HEK293T (cell line): ENCODE results near the gene HHEX.

Experiments
- CTCF ChIA-PET: fragments of 350-600 bp; formaldehyde crosslinking; extraction: SDS; loops from one replicate; lab custom pipeline; 2021; ENCODE audit warnings: antibody characterized with exemption, inconsistent platforms; lab: Yijun Ruan, JAX
- POLR2A ChIA-PET: fragments of 350-600 bp; formaldehyde crosslinking; extraction: SDS; loops from one replicate; lab custom pipeline; 2020; ENCODE audit warnings: antibody characterized with exemption, inconsistent platforms; lab: Yijun Ruan, JAX
- DNase-seq: peaks from one replicate; pipeline ENCODE4 v3.0.0; 2012; ENCODE audit warnings: mixed read lengths; ENCODE audit errors: extremely low spot score
- ARNT ChIP-seq: fragments of 450-650 bp; IDR thresholded peaks from 2 replicates; pipeline ENCODE4 v1.6.1; 2017; ENCODE audit warnings: mild to moderate bottlenecking
- BHLHE40 ChIP-seq: fragments of 450-650 bp; IDR thresholded peaks from 2 replicates; pipeline ENCODE4 v1.6.1; 2016; ENCODE audit warnings: mild to moderate bottlenecking, moderate library complexity, borderline replicate concordance
- CTBP1 ChIP-seq: fragments of 450-650 bp; IDR thresholded peaks from 2 replicates; pipeline ENCODE4 v1.6.1; 2016; ENCODE audit warnings: borderline replicate concordance
- ELF4 ChIP-seq: fragments of 450-650 bp; IDR thresholded peaks from 2 replicates; pipeline ENCODE4 v1.6.1; 2017; ENCODE audit warnings: antibody characterized with exemption
- FOXA1 ChIP-seq: fragments of 450-650 bp; IDR thresholded peaks from 2 replicates; pipeline ENCODE4 v1.6.1; 2016; ENCODE audit warnings: mild to moderate bottlenecking
- FOXK2 ChIP-seq: fragments of 450-650 bp; IDR thresholded peaks from 2 replicates; pipeline ENCODE4 v1.6.1; 2016; ENCODE audit warnings: mild to moderate bottlenecking
- FOXM1 ChIP-seq: fragments of 450-650 bp; IDR thresholded peaks from 2 replicates; pipeline ENCODE4 v1.6.1; 2017; ENCODE audit warnings: mild to moderate bottlenecking, borderline replicate concordance
- HDGF ChIP-seq: fragments of 450-650 bp; IDR thresholded peaks from 2 replicates; pipeline ENCODE4 v1.6.1; 2017; ENCODE audit warnings: antibody characterized with exemption, borderline replicate concordance
- L3MBTL2 ChIP-seq: fragments of 450-650 bp; conservative IDR thresholded peaks from 2 replicates; pipeline ENCODE4 v1.6.1; 2016; ENCODE audit warnings: mild to moderate bottlenecking
- LEF1 ChIP-seq: fragments of 450-650 bp; IDR thresholded peaks from 2 replicates; pipeline ENCODE4 v1.6.1; 2017; ENCODE audit warnings: mild to moderate bottlenecking, borderline replicate concordance
- NFRKB ChIP-seq: fragments of 450-650 bp; IDR thresholded peaks from 2 replicates; pipeline ENCODE4 v1.6.1; 2016; ENCODE audit warnings: mild to moderate bottlenecking, moderate library complexity
- SP1 ChIP-seq: fragments of 450-650 bp; IDR thresholded peaks from 2 replicates; pipeline ENCODE4 v1.6.1; 2017
- SUZ12 ChIP-seq: fragments of 450-650 bp; IDR thresholded peaks from 2 replicates; pipeline ENCODE4 v1.6.1; 2016; ENCODE audit warnings: mild to moderate bottlenecking
- TARDBP ChIP-seq: fragments of 450-650 bp; IDR thresholded peaks from 2 replicates; pipeline ENCODE4 v1.6.1; 2016
- ZNF384 ChIP-seq: fragments of 450-650 bp; IDR thresholded peaks from 2 replicates; pipeline ENCODE4 v1.6.1; 2016
- TF ChIP-seq, protein P1 (sequence below): fragments of 450-650 bp; IDR thresholded peaks from 2 replicates; pipeline ENCODE4 v1.6.1; 2016

HHEX gene

GRCh38 chr10:92699518-92700381 lies 10.0 kb downstream of the HHEX start:
- peak; percentile 67 for DNase-seq
- CTCF ChIA-PET: interaction anchor here (0.7 kb wide), 1 partner anchor 241 kb away, joined by 7 read pairs; no protein-coding TSS in a partner anchor
- no peak for TF ChIP-seq SUZ12
- TF ChIP-seq ARNT: no peak
- TF ChIP-seq FOXM1: no peak
- no peak for TF ChIP-seq ELF4
- TF ChIP-seq, protein P1, sequence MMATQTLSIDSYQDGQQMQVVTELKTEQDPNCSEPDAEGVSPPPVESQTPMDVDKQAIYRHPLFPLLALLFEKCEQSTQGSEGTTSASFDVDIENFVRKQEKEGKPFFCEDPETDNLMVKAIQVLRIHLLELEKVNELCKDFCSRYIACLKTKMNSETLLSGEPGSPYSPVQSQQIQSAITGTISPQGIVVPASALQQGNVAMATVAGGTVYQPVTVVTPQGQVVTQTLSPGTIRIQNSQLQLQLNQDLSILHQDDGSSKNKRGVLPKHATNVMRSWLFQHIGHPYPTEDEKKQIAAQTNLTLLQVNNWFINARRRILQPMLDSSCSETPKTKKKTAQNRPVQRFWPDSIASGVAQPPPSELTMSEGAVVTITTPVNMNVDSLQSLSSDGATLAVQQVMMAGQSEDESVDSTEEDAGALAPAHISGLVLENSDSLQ: no peak
- no peak for TF ChIP-seq LEF1
- no peak for TF ChIP-seq CTBP1
- TF ChIP-seq L3MBTL2: peak; percentile 68
- no peak for TF ChIP-seq TARDBP
- no peak for TF ChIP-seq HDGF
- TF ChIP-seq FOXK2: no peak
- TF ChIP-seq FOXA1: no peak
- no peak for TF ChIP-seq NFRKB
- no peak for TF ChIP-seq SP1
- TF ChIP-seq BHLHE40: no peak
- peak; percentile 96 for TF ChIP-seq ZNF384
- POLR2A ChIA-PET: interaction anchor here (1.0 to 1.9 kb wide), 3 partner anchors 9 to 47 kb away, joined by 3 to 20 read pairs (median 3); partner anchors contain the start of gene HHEX

DNA sequence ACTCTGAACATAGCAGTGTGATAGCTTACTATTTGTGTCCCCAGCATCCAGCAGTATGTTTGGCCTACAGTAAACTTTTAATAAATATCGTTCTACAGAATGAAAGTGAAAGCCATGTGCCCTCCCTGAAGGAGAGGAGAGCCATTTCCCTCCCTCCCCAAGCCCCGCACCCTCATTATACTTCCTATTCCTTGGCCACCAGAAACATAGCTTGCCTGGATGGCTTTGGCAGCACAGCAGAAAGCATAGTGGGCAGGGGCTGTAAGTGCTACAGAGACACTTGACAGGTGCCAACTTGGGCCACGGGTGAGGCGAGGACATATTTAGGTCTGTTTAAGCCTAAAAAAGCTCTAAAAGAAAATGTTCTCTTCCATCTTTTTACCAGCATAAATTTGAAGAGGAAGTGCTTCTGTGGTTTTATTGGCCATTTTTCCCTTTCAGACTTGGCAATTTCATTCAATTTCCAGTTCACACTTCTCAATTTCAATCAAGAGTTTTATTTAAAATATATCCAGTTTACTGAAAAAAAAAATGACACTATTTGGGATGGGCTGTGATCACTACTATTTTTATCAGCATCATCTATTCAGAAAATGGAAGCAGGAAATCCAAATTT lies 12.7 kb downstream of the HHEX start:
- ChIA-PET POLR2A (interaction anchor here (1.7 kb wide), 1 partner anchor 12 kb away, joined by 6 read pairs; the partner anchor contains the start of gene HHEX), CTCF (interaction anchor here (0.6 to 1.2 kb wide), 2 partner anchors 10 to 139 kb away, joined by 3 to 7 read pairs; no protein-coding TSS in a partner anchor)
- DNase-seq: no peak
- TF ChIP-seq BHLHE40 (no peak), TARDBP (no peak), SP1 (no peak), ZNF384 (no peak), ELF4 (no peak), FOXM1 (no peak), HDGF (no peak), CTBP1 (no peak), L3MBTL2 (no peak), NFRKB (no peak), FOXA1 (no peak), FOXK2 (no peak), ARNT (no peak), SUZ12 (no peak), LEF1 (no peak)
- TF ChIP-seq, protein P1: no peak

- POLR2A ChIA-PET: no interaction called here
- CTCF ChIA-PET: interaction anchor here (1.4 kb wide), 1 partner anchor 10 kb away, joined by 3 read pairs; no protein-coding TSS in a partner anchor
These were observed 22.5 kb downstream of the HHEX start for GRCh38 chr10:92712016-92712889.

GRCh38 chr10:92714152-92714845 lies 24.5 kb downstream of the HHEX start:
- TF ChIP-seq HDGF: no peak
- no peak for TF ChIP-seq FOXA1
- no peak for TF ChIP-seq FOXK2
- TF ChIP-seq L3MBTL2: no peak
- no peak for TF ChIP-seq ELF4
- TF ChIP-seq, protein P1: no peak
- TF ChIP-seq SUZ12: no peak
- TF ChIP-seq BHLHE40: no peak
- no peak for TF ChIP-seq ARNT
- TF ChIP-seq LEF1: no peak
- no peak for TF ChIP-seq SP1
- TF ChIP-seq ZNF384: no peak
- TF ChIP-seq TARDBP: no peak
- no peak for DNase-seq
- ChIA-PET POLR2A (no interaction called here), CTCF (no interaction called here)

More at GRCh38 chr10:92712016-92712889, 22.5 kb downstream of the HHEX start:
- DNase-seq: no peak
- no peak for TF ChIP-seq TARDBP
- TF ChIP-seq SUZ12: no peak
- peak; percentile 45; the same call in 1 of the 2 replicates for TF ChIP-seq FOXA1
- TF ChIP-seq, protein P1: peak; percentile 47; the same call in 1 of the 2 replicates
- TF ChIP-seq NFRKB: no peak
